PC-9 (cell line): ENCODE measurements around the gene RPS23. TPM values are rescaled to one million over a fixed set of nuclear protein-coding genes. Genes with fewer than 3 reads are reported as not detected.

Experiments used
- BruUV-seq: library from RNA; stranded (reverse); fragments of 400-500 nt; replicated peaks from 2 replicates; lab custom pipeline; 2021; lab: Mats Ljungman, UMichigan
- CTCF ChIA-PET: fragments of 300-600 bp; sonication (Branson Sonifier 250); formaldehyde crosslinking; loops from one replicate; lab custom pipeline; 2022; ENCODE audit warnings: antibody characterized with exemption; lab: Charles Lee
- POLR2A ChIA-PET: fragments of 300-600 bp; sonication (Branson Sonifier 250); formaldehyde crosslinking; loops from one replicate; lab custom pipeline; 2022; ENCODE audit warnings: antibody characterized with exemption; ENCODE audit not compliant: unreplicated experiment; lab: Charles Lee
- DNase-seq, 2 experiments: peaks; one replicate each; pipeline versions ENCODE4 v3.0.0 to v3.0.0-alpha.2; 2015 to 2022; ENCODE audit warnings: mixed read lengths in 1 of 2
- H2AFZ ChIP-seq: fragments of 200-600 bp; sonication (generic); 2 replicates; pipeline ENCODE4 v1.8.1; 2017; ENCODE audit warnings: antibody characterized with exemption
- H3F3A ChIP-seq: fragments of 200-600 bp; sonication (generic); 2 replicates; pipeline ENCODE4 v1.8.1; 2017; ENCODE audit warnings: antibody characterized with exemption, mild to moderate bottlenecking, low read depth; ENCODE audit not compliant: insufficient read depth
- H3K27ac ChIP-seq: fragments of 200-600 bp; sonication (generic); 2 replicates; pipeline ENCODE4 v1.6.1; 2016; ENCODE audit warnings: mixed run types
- H3K27me3 ChIP-seq: fragments of 200-600 bp; sonication (generic); 2 replicates; pipeline ENCODE4 v1.6.1; 2016; ENCODE audit warnings: low read depth, mixed run types; ENCODE audit not compliant: insufficient read depth
- H3K36me3 ChIP-seq: fragments of 200-600 bp; sonication (generic); 2 replicates; pipeline ENCODE4 v1.6.1; 2016; ENCODE audit warnings: low read depth, mixed run types
- H3K4me1 ChIP-seq: fragments of 200-600 bp; sonication (generic); replicated peaks from 2 replicates; pipeline ENCODE4 v1.6.1; 2016; ENCODE audit warnings: mixed run types; ENCODE audit not compliant: insufficient read depth
- H3K4me2 ChIP-seq: fragments of 200-600 bp; sonication (generic); 2 replicates; pipeline ENCODE4 v1.6.1; 2017; ENCODE audit warnings: mixed run types
- H3K4me3 ChIP-seq: fragments of 200-600 bp; sonication (generic); 2 replicates; pipeline ENCODE4 v1.6.1; 2016; ENCODE audit warnings: mixed run types
- H3K79me2 ChIP-seq: fragments of 200-600 bp; sonication (generic); 2 replicates; pipeline ENCODE4 v1.6.1; 2017; ENCODE audit warnings: low read depth, mixed run types
- H3K9me2 ChIP-seq: fragments of 200-600 bp; sonication (generic); 2 replicates; pipeline ENCODE4 v1.8.1; 2017; ENCODE audit warnings: mild to moderate bottlenecking; ENCODE audit not compliant: insufficient read depth
- H3K9me3 ChIP-seq: fragments of 200-600 bp; sonication (generic); 2 replicates; pipeline ENCODE4 v1.8.1; 2016; ENCODE audit warnings: low read depth; ENCODE audit not compliant: insufficient read depth
- H4K20me1 ChIP-seq: fragments of 200-600 bp; sonication (generic); 2 replicates; pipeline ENCODE4 v1.8.1; 2017; ENCODE audit not compliant: insufficient read depth
- EZH2 ChIP-seq: fragments of 200-600 bp; sonication (generic); IDR thresholded peaks from 2 replicates; pipeline ENCODE4 v1.8.0; 2017; ENCODE audit warnings: antibody characterized with exemption, low read depth
- intact Hi-C: fragments of 100-400 bp; cut with micrococcal nuclease; formaldehyde crosslinking; loops from one replicate; pipeline ENCODE4 v1.10.0; 2022; ENCODE audit not compliant: unreplicated experiment
- total RNA-seq: library from RNA; stranded (reverse); gene quantifications from 2 replicates; pipeline ENCODE4 v1.2.3, GENCODE V29; 2021
- TF ChIP-seq, protein P1 (sequence below): fragments of 200-600 bp; sonication (generic); conservative IDR thresholded peaks from 2 replicates; pipeline ENCODE4 v1.6.1; 2017; ENCODE audit warnings: mixed run types, antibody characterized with exemption, mild to moderate bottlenecking, moderate library complexity

RPS23 gene
- total RNA-seq, 1 experiment from 2014 or later: 1,620 TPM

DNA sequence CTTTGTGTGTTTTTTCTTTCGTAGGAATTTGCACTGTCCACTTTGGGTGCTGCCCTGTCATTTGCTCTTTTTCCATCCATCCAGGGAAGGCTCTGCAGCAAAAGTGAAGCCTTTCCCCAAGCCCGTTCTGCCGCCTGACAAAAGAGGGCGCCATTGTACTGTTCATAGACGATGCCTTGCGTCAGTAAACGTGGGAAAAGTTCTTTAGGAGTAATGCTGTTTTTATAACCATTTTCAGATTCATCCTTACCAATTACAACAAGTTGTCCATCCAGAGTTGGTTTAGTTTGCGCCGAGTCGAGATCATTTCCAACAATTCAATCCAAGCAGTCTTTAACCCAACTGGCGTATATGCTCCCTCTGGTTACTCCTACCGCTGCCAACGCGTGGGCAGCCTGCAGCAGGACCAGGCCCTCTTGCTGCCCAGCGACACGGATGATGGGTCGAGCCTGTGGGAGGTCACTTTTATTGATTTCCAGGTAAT lies 34.3 kb upstream of the RPS23 start:
- ChIA-PET CTCF (interaction anchor here (0.7 to 0.8 kb wide), 3 partner anchors 8 to 642 kb away, joined by 3 to 6 read pairs (median 4); no protein-coding TSS in a partner anchor), POLR2A (interaction anchor here (0.6 to 1.0 kb wide), 2 partner anchors 34 to 1289 kb away, joined by 5 to 6 read pairs; partner anchors contain the start of gene RPS23)
- H3K4me3 ChIP-seq: no peak overlapping the region
- no peaks in the 10 kb centered on the region for H3K9me3 ChIP-seq
- H2AFZ ChIP-seq: no peak overlapping the region; the same call in 1 of the 2 replicates
- no peaks in the 10 kb centered on the region for H4K20me1 ChIP-seq
- H3K4me2 ChIP-seq: peak overlapping the region; percentile 46
- TF ChIP-seq, protein P1, sequence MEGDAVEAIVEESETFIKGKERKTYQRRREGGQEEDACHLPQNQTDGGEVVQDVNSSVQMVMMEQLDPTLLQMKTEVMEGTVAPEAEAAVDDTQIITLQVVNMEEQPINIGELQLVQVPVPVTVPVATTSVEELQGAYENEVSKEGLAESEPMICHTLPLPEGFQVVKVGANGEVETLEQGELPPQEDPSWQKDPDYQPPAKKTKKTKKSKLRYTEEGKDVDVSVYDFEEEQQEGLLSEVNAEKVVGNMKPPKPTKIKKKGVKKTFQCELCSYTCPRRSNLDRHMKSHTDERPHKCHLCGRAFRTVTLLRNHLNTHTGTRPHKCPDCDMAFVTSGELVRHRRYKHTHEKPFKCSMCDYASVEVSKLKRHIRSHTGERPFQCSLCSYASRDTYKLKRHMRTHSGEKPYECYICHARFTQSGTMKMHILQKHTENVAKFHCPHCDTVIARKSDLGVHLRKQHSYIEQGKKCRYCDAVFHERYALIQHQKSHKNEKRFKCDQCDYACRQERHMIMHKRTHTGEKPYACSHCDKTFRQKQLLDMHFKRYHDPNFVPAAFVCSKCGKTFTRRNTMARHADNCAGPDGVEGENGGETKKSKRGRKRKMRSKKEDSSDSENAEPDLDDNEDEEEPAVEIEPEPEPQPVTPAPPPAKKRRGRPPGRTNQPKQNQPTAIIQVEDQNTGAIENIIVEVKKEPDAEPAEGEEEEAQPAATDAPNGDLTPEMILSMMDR: peak; percentile 85
- TF ChIP-seq EZH2: no peak
- BruUV-seq: no TSS peak
- H3K27me3 ChIP-seq: no peaks in the 10 kb centered on the region
- H3K36me3 ChIP-seq: no peaks in the 10 kb centered on the region
- peaks cover 13% of the 10 kb centered on the region for H3K4me1 ChIP-seq
- peak; percentile 42 to 55 for DNase-seq
- H3K79me2 ChIP-seq: no peaks in the 10 kb centered on the region
- no peak overlapping the region for H3K27ac ChIP-seq
- peaks cover 10% of the 10 kb centered on the region; the same call in 1 of the 2 replicates for H3F3A ChIP-seq
- intact Hi-C loops: loop anchor here (2.0 kb wide), 2 partner anchors 1160 to 1400 kb away; no protein-coding TSS in a partner anchor
- no peaks in the 10 kb centered on the region for H3K9me2 ChIP-seq

DNA sequence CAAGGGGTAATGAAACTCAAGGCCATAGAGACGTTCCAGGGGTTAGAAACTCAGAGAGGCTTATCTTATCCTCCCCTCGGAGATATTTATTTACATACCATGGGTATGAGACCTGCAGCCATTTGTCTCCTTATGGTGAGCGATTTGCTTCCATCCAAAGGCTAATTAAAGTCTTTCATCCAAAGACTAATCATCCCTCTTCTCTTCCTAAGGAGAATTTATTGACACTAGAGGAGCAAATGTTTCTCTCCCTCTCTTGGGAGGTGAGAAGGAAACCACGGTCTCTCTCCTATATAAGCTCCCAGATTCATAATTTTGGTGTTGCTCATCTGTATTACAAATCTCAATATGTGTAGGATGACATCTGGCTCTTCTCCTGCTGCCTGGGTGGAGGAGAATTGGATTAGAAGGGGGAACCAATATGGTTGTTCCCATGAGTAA lies 31.0 kb upstream of the RPS23 start:
- ChIA-PET CTCF (interaction anchor here (0.6 kb wide), 1 partner anchor 296 kb away, joined by 8 read pairs; no protein-coding TSS in a partner anchor), POLR2A (interaction anchor here (0.6 kb wide), 1 partner anchor 41 kb away, joined by 7 read pairs; no protein-coding TSS in a partner anchor)
- Histone ChIP-seq H3K4me3 (no peak overlapping the region), H2AFZ (no peak overlapping the region), H3F3A (peaks cover 10% of the 10 kb centered on the region; the same call in 1 of the 2 replicates), H4K20me1 (no peaks in the 10 kb centered on the region), H3K36me3 (no peaks in the 10 kb centered on the region), H3K4me1 (peaks cover 13% of the 10 kb centered on the region), H3K4me2 (no peak overlapping the region), H3K27ac (no peak overlapping the region), H3K79me2 (no peaks in the 10 kb centered on the region), H3K9me2 (no peaks in the 10 kb centered on the region), H3K9me3 (no peaks in the 10 kb centered on the region), H3K27me3 (no peaks in the 10 kb centered on the region)
- no TSS peak for BruUV-seq
- TF ChIP-seq, protein P1: no peak
- TF ChIP-seq EZH2: no peak
- intact Hi-C loops: no loop called here
- DNase-seq: no peak

DNA sequence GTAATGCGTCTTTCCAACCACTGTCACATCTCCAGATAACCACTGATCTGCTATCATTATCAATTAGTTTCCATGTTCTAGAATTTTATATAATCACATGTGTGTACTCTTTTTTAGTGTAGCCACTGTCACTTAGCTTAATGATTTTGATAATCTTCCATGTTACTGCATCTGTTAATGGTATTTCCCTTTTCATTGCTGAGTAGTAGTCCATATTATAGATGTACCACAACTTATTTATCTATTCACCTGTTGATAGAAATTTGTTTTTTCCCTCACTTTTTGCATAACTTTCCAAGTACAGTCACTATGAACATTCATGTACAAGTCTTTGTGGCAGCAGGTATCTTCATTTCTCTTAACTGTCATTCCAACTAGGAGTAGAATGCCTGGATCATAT lies 30.3 kb upstream of the RPS23 start:
- no peak for TF ChIP-seq EZH2
- TF ChIP-seq, protein P1: no peak
- H3K4me3 ChIP-seq: no peak overlapping the region
- H2AFZ ChIP-seq: no peak overlapping the region
- no peaks in the 10 kb centered on the region for H3K9me2 ChIP-seq
- no peaks in the 10 kb centered on the region for H3K36me3 ChIP-seq
- no peak for DNase-seq
- H4K20me1 ChIP-seq: no peaks in the 10 kb centered on the region
- peaks cover 9% of the 10 kb centered on the region; the same call in 1 of the 2 replicates for H3F3A ChIP-seq
- no peak overlapping the region for H3K27ac ChIP-seq
- no peaks in the 10 kb centered on the region for H3K9me3 ChIP-seq
- ChIA-PET CTCF (no interaction called here), POLR2A (no interaction called here)
- peaks cover 9% of the 10 kb centered on the region for H3K4me1 ChIP-seq
- H3K27me3 ChIP-seq: no peaks in the 10 kb centered on the region
- no peaks in the 10 kb centered on the region for H3K79me2 ChIP-seq
- BruUV-seq: no TSS peak
- intact Hi-C loops: no loop called here
- no peak overlapping the region for H3K4me2 ChIP-seq
